ENCODE measurements around the gene STX4.

DNA sequence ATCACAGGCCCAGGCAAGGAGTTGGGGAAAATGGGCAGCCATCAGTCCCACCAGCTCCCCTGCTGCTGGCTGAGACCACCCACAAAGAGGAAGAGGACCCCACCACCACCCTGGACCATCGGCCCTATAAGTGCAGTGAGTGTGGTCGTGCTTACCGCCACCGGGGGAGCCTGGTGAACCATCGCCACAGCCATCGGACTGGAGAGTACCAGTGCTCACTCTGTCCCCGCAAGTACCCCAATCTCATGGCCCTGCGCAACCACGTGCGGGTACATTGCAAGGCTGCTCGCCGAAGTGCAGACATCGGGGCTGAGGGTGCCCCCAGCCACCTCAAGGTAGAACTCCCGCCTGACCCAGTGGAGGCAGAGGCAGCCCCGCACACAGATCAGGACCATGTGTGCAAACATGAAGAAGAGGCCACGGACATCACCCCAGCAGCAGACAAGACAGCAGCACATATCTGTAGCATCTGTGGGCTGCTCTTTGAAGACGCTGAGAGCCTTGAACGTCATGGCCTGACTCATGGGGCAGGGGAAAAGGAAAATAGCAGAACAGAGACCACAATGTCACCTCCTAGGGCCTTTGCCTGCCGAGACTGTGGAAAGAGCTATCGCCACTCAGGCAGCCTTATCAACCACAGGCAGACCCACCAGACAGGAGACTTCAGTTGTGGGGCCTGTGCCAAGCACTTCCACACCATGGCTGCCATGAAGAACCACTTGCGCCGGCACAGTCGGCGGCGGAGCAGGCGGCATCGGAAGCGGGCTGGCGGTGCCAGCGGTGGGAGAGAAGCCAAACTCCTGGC is 44.4 kb downstream of the STX4 start:
- TF ChIP-seq, protein P1, sequence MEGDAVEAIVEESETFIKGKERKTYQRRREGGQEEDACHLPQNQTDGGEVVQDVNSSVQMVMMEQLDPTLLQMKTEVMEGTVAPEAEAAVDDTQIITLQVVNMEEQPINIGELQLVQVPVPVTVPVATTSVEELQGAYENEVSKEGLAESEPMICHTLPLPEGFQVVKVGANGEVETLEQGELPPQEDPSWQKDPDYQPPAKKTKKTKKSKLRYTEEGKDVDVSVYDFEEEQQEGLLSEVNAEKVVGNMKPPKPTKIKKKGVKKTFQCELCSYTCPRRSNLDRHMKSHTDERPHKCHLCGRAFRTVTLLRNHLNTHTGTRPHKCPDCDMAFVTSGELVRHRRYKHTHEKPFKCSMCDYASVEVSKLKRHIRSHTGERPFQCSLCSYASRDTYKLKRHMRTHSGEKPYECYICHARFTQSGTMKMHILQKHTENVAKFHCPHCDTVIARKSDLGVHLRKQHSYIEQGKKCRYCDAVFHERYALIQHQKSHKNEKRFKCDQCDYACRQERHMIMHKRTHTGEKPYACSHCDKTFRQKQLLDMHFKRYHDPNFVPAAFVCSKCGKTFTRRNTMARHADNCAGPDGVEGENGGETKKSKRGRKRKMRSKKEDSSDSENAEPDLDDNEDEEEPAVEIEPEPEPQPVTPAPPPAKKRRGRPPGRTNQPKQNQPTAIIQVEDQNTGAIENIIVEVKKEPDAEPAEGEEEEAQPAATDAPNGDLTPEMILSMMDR (conservative IDR thresholded peaks at IDR 0.05) = no peak
- no peak for TF ChIP-seq ZFX (IDR thresholded peaks at IDR 0.05)
